HG02938 (cell line): ENCODE results near the gene SLC25A18.

Experiments
- ATAC-seq: cut with Tn5 transposase; IDR thresholded peaks from one replicate; pipeline ENCODE4 v1.9.1; 2021; ENCODE audit warnings: mild to moderate bottlenecking, moderate library complexity; ENCODE audit not compliant: unreplicated experiment

SLC25A18 gene

GRCh38 chr22:17569971-17570511 lies 6.7 kb downstream of the SLC25A18 start:
- ATAC-seq: no peak

GRCh38 chr22:17570851-17571631 lies 7.7 kb downstream of the SLC25A18 start:
- no peak for ATAC-seq

DNA sequence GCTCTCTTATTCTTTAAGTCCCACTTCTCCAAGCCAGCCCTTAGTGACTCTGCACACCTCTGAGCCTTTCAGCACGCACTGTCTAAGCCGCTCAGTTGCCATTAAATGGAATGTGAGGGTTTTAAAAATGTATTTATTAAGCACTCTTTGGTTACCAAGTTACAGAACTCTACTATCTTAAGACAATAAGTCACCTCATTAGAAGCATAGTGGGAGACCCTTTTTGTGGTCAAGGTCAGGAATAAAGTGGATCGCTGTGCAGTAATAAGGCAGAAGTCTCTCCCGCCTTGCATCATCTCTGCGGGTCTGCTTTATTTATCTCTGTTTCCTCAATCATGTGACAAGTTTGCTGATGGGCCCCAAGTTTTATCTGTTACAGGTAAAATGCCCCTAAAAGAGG lies 11.9 kb downstream of the SLC25A18 start:
- ATAC-seq: no peak

- ATAC-seq: no peak
These were observed 12.4 kb downstream of the SLC25A18 start for GRCh38 chr22:17575681-17576080.

GRCh38 chr22:17576470-17576869 lies 13.2 kb downstream of the SLC25A18 start:
- no peak for ATAC-seq

- ATAC-seq: no peak
These were observed 14.9 kb downstream of the SLC25A18 start for GRCh38 chr22:17578136-17578754.

DNA sequence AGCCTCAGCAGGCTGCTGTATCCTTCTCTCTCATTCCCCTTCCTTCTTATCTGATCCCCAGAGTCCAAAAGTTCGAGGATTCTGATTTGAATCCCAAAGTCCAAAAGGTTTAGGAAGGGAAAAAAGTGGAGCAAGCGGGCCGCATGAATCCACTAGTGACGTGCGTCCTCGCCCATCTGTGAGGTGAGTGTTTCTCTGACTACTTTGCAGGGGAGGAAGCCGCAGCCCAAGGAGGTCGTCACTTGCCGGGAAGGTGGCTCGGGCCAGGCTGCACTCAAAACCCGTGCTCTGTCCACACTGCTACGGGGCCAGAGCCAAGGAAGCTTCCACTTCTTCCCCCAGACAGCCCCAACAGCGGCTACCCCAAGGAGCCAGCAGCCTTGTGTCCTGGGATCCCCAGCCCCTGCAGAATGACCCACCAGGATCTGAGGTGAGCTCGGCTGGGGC lies 16.3 kb downstream of the SLC25A18 start:
- ATAC-seq: no peak

DNA sequence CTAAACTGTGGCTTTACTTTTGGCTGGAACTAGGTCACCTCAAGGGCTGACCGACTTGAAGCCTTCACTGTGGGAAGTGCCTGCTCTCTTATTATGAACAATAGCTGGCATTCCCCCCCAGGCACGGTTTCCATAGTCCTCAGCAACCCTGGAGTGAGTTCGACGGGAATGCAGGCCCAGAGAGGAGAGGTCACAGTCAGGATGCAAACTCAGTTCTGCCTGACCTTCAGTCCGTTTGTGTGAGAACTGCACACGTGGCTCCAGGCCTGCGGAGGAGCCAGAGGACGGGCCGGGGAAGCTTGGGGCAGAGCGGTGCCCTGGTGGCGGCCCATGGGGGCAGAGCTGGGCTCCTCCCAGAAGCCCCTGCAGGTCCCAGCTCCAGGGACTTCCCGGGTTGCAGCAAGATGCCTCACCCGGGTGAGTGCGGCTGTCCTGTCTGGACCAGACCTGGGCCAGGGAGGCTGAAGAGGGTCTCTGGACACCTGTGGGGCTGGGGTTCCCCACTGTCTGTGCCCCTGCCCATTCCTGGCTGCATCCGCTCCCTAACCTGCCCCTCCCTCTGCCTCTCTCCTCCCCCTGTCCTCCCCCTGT lies 17.2 kb downstream of the SLC25A18 start:
- no peak for ATAC-seq

DNA sequence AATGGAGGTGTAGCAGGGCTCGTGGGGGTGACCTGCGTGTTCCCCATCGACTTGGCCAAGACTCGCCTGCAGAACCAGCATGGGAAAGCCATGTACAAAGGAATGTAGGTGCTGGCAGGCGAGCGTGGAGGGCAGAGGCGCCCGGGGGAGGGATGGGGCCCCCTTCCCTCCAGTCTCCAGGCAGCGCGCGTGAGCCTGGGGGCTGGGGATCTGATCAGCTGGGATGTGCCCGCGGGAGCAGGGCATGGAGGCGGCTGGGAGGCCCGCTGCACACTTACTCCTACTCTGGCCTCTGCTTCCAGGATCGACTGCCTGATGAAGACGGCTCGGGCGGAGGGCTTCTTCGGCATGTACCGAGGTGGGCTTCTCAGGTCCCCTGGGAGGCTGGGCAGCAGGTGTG lies 17.8 kb downstream of the SLC25A18 start:
- ATAC-seq: no peak

- no peak for ATAC-seq
These were observed 18.3 kb downstream of the SLC25A18 start for GRCh38 chr22:17581631-17582030.

GRCh38 chr22:17583151-17583550 lies 19.9 kb downstream of the SLC25A18 start:
- ATAC-seq: no peak

DNA sequence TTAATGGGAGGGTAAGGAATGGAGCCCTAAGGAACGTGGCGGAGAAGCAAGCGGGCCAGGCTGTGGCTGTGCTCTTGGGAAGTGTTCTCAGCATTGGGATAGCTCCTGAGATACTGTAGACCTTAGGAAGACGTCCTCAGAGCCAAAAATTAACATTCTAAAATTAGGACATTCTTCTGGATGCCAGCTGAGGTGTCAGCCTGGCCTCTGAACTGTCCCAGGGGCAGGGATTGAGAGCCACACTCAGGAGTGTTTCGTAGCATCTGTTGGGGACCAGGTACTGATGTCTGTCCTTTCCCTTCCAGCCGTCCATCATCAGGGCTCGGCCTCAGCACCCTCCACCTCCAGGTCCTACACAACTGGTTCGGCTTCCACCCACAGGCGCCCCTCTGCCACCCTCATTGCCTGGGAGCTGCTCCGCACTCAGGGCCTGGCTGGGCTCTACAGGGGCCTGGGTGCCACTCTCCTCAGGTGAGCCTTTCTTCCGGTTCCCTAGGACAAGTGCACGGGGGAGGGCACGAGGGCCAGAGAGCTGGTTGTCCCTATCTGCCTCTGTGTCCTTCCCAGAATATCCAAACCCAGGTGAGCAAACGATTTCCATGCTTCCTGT lies 23.6 kb downstream of the SLC25A18 start:
- ATAC-seq: no peak

DNA sequence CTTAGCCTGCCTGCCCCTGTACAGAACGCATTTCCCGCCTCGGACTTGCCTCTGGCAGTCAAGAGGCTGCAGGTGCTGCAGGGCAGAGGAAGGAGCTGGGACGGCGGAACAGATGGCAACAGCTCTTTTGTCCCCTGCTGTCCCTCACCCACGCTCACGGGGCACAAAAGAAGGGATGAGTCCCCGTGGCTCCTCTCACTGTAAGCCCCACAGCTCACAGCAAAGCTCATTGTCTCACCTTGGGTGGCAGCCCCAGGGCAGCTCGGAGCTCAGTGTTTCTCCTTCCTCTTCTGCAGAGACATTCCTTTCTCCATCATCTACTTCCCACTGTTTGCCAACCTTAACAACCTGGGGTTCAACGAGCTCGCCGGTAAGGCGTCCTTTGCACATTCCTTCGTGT lies 24.3 kb downstream of the SLC25A18 start:
- no peak for ATAC-seq

GRCh38 chr22:17588606-17589005 lies 25.3 kb downstream of the SLC25A18 start:
- no peak for ATAC-seq

DNA sequence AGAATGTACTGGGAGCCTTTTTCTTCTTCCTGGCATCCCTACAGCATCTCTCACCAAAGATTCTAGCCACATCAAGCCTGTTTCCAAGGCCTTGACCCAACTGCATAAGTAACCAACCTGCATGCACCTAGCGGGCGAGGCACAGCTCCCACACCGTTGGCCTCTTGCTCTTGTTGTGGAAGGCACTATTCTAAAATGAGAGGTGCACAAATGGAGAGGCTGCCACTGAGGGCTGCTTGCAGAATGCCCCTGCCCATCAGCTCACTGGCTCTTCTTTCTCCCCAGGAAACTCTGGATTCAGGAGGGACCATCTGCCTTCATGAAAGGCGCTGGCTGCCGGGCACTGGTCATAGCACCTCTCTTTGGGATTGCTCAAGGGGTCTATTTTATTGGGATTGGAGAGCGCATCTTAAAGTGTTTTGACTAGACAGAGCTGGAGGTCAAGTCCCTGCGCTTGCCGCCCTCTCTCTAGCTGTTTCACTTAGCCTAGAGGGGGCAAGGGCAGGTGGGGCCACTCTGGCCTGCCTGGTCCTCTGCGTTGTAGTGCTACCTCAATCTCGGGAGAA lies 26.6 kb downstream of the SLC25A18 start:
- no peak for ATAC-seq

- no peak for ATAC-seq
These were observed 27.3 kb downstream of the SLC25A18 start for GRCh38 chr22:17590586-17590985.

GRCh38 chr22:17592201-17592600 lies 28.9 kb downstream of the SLC25A18 start:
- no peak for ATAC-seq

DNA sequence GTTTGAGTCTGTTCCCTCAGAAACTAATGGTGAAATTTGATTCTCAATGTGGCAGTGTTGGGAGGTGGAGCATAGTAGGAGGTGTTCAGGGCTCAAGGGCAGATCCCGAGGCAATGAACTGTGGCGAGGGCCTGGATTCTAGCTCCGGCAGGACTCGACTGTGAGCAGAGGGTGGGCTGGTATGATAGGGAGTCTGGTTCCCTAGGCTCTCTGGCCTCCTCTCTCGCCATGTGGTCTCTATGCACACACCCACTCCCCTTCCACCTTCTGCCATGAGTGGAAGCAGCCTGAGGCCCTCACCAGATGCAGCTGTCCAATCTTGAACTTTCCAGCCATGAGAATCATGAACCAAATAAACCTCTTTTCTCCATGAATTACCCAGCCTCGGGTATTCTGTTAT lies 32.9 kb downstream of the SLC25A18 start:
- ATAC-seq: no peak

DNA sequence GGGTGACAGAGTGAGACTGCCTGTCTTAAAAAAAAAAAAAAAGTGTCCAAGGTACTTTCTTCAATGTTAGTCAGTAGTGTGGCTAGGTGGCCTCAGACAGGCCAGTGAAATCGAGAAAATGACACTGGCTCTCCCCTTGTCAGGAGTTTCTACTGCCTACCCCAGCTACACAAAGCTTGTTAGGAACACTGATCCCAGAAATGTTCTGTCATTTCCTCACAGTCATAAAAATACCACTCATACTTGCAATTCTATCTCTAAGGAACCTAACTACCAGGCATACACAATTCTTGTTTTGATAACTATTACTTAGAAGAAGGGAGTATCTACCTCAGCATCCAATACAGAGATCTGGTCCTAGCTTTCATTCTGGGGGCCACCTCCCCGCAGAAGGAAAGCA lies 33.9 kb downstream of the SLC25A18 start:
- no peak for ATAC-seq

DNA sequence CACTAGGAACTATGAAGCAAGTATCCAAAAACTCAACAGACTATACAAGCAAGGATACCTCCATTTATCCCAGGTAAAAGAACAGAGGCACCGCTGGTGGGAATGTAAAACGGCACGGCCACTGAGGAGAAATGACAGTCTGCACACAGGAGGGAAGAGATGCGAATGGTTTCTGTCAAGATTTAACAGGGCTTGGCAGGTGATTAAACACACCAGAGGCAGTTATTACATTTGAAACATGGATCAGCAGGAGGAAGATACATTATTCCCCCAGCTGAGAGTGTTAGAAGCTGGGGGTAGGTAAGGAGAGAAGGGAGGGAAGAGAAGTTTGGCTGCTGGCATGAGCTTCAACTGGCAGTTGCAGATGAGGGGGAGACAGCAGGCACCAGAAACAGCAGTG lies 35.0 kb downstream of the SLC25A18 start:
- ATAC-seq: no peak

- no peak for ATAC-seq
These were observed 37.7 kb downstream of the SLC25A18 start for GRCh38 chr22:17601031-17601430.
